Measurements from ENCODE around the gene PPM1M.

DNA sequence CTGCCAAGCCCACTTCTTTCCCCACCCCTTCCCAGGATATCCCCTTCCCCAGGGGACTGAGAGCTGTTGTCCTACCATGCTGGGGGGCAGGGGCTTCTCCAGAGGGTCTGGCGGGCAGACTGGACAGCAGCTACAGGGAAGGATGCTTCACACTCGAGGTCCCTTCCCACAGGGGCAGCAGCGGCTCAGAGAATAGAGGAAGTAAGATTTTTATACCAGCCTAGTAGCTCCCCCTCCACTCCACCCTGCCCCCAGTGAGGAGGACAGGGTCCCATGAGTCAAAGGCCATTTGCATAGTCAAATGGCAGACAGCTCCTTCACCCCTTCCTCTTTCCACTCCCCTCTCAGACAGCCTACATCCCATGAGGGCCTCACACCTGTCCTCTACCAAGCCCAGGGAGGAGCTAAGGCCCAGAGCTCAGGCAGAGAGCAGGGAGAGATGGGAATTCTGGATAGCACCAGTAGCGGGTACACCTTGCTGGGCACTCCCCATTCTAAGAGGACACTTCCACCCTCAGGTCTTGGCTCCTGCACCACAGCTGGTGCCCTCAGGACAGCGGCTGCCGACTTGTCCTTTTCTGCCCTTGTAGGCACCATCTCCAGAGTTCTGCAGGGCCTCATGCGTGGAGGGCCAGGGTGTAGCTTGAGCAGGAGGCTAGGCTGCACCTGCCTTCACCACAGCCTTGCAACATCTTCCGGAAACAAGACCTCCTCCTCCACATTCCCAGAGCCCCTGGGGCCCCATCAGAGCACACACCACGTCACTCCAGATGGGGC, 19.9 kb upstream of the PPM1M start, which contains the start of gene TLR9:
- TF ChIP-seq, protein P1, sequence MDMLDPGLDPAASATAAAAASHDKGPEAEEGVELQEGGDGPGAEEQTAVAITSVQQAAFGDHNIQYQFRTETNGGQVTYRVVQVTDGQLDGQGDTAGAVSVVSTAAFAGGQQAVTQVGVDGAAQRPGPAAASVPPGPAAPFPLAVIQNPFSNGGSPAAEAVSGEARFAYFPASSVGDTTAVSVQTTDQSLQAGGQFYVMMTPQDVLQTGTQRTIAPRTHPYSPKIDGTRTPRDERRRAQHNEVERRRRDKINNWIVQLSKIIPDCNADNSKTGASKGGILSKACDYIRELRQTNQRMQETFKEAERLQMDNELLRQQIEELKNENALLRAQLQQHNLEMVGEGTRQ (IDR thresholded peaks at IDR 0.05; ENCODE audit: borderline replicate concordance, low read depth, low read length) = no peak
- no peak for TF ChIP-seq YY1 (IDR thresholded peaks at IDR 0.05; ENCODE audit: low read depth)
- TF ChIP-seq GABPA (IDR thresholded peaks at IDR 0.05; ENCODE audit: low read depth) = no peak
- TF ChIP-seq RAD21 (IDR thresholded peaks at IDR 0.05; ENCODE audit: low read length) = no peak
- TF ChIP-seq, protein P2, sequence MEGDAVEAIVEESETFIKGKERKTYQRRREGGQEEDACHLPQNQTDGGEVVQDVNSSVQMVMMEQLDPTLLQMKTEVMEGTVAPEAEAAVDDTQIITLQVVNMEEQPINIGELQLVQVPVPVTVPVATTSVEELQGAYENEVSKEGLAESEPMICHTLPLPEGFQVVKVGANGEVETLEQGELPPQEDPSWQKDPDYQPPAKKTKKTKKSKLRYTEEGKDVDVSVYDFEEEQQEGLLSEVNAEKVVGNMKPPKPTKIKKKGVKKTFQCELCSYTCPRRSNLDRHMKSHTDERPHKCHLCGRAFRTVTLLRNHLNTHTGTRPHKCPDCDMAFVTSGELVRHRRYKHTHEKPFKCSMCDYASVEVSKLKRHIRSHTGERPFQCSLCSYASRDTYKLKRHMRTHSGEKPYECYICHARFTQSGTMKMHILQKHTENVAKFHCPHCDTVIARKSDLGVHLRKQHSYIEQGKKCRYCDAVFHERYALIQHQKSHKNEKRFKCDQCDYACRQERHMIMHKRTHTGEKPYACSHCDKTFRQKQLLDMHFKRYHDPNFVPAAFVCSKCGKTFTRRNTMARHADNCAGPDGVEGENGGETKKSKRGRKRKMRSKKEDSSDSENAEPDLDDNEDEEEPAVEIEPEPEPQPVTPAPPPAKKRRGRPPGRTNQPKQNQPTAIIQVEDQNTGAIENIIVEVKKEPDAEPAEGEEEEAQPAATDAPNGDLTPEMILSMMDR (IDR thresholded peaks at IDR 0.05) = no peak
- TF ChIP-seq, protein P3, sequence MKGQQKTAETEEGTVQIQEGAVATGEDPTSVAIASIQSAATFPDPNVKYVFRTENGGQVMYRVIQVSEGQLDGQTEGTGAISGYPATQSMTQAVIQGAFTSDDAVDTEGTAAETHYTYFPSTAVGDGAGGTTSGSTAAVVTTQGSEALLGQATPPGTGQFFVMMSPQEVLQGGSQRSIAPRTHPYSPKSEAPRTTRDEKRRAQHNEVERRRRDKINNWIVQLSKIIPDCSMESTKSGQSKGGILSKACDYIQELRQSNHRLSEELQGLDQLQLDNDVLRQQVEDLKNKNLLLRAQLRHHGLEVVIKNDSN (IDR thresholded peaks at IDR 0.05; ENCODE audit: borderline replicate concordance, low read depth) = no peak

All from SK-N-SH (cell line).